ENCODE data around the gene IPCEF1. TPM values are rescaled to one million over a fixed set of nuclear protein-coding genes. Genes with fewer than 3 reads are reported as not detected.

Gene IPCEF1
- total and polyA plus RNA-seq, 2 of the 8 experiments (the other 6 are each of a cell fraction or from before 2014, with no cell fraction given): 0.41 to 0.78 TPM

GRCh38 chr6:154156135-154156896 lies 200.3 kb downstream of the IPCEF1 start:
- no peak overlapping the region for H2BK120ac ChIP-seq (replicated peaks; ENCODE audit: low read depth, low read length)
- H3K4ac ChIP-seq (replicated peaks; ENCODE audit: insufficient read length, low read depth, low read length): no peak overlapping the region
- no peaks in the 10 kb centered on the region for H3K4me1 ChIP-seq (replicated peaks in 1 of 4; ENCODE audit: control insufficient read depth in 3 of 4, insufficient read depth in 4 of 4, low read length in 3 of 4)
- no peak overlapping the region for H3K4me2 ChIP-seq (ENCODE audit: insufficient read depth in 1 of 2, low read depth in 2 of 2, low read length in 2 of 2)
- 87% methylated on average over 11 of the region's 11 CpGs; no CpG with 5 or more reads in 1 of the 2 experiments for WGBS, 2 experiments (ENCODE audit: extremely low coverage in 1 of 2, insufficient coverage in 1 of 2, insufficient read length in 1 of 2, insufficient replicate concordance in 2 of 2, low coverage in 1 of 2, low lambda C conversion rate in 2 of 2, missing lambda C conversion rate in 1 of 2)
- TF ChIP-seq CTCF (IDR thresholded peaks at IDR 0.05; ENCODE audit: control extremely low read depth in 1 of 3, insufficient read depth in 1 of 3, low read depth in 1 of 3, low read length in 3 of 3) (peak; percentile 75 to 94 (median 77)), GABPA (IDR thresholded peaks at IDR 0.05; ENCODE audit: borderline replicate concordance, insufficient read depth, low read length) (no peak), CREB1 (IDR thresholded peaks at IDR 0.05) (no peak), RAD21 (IDR thresholded peaks at IDR 0.05 in 1 of 2, conservative IDR thresholded peaks at IDR 0.05 in 1 of 2; ENCODE audit: low read depth in 2 of 2, low read length in 2 of 2) (peak; percentile 84 to 86), CEBPB (IDR thresholded peaks at IDR 0.05; ENCODE audit: low read depth, low read length) (no peak), USF2 (IDR thresholded peaks at IDR 0.05; ENCODE audit: low read length) (no peak)
- no peak overlapping the region for H2AFZ ChIP-seq (ENCODE audit: low read length)
- H3K79me1 ChIP-seq (ENCODE audit: low read depth, low read length): no peaks in the 10 kb centered on the region
- H3K18ac ChIP-seq (ENCODE audit: extremely low read depth, low read length): no peak overlapping the region
- no peaks in the 10 kb centered on the region for H3K79me2 ChIP-seq (ENCODE audit: control insufficient read depth in 1 of 2, insufficient read depth in 2 of 2, low read length in 2 of 2)
- H3K27ac ChIP-seq (ENCODE audit: low read depth, low read length): no peak overlapping the region
- DNase-seq (ENCODE audit: low read depth in 1 of 2, low spot score in 2 of 2) (peak in 1 of 2 experiments; percentile 48), FAIRE-seq (no peak)
- no peaks in the 10 kb centered on the region for H3K36me3 ChIP-seq (ENCODE audit: control insufficient read depth in 2 of 4, insufficient read depth in 4 of 4, low read length in 3 of 4)
- H2BK12ac ChIP-seq (ENCODE audit: low read depth, low read length): no peak overlapping the region
- H4K20me1 ChIP-seq (replicated peaks in 1 of 2; ENCODE audit: control insufficient read depth in 1 of 2, insufficient read depth in 2 of 2, low read length in 2 of 2): no peaks in the 10 kb centered on the region
- H3K56ac ChIP-seq (replicated peaks; ENCODE audit: insufficient read length, low read depth, low read length): no peak overlapping the region
- H2BK20ac ChIP-seq (ENCODE audit: low read length): no peak overlapping the region
- ChIA-PET CTCF (ENCODE audit: partially characterized antibody) (interaction anchor here (1.4 to 5.2 kb wide), 5 partner anchors 10 to 290 kb away, joined by 3 to 30 read pairs (median 4); no protein-coding TSS in a partner anchor), POLR2A (ENCODE audit: partially characterized antibody) (no interaction called here)
- H4K8ac ChIP-seq (ENCODE audit: extremely low read depth, insufficient read depth, low read length): no peak overlapping the region
- H2BK15ac ChIP-seq (ENCODE audit: low read length): no peak overlapping the region
- H3K23ac ChIP-seq (ENCODE audit: insufficient read length): no peak overlapping the region
- H3K9me3 ChIP-seq (ENCODE audit: insufficient read depth in 2 of 2, low read depth in 1 of 2, low read length in 1 of 2): peaks cover 9 to 12% of the 10 kb centered on the region in 2 experiments
- no peak overlapping the region for H2AK5ac ChIP-seq (ENCODE audit: low read depth, low read length)
- H4K5ac ChIP-seq (ENCODE audit: insufficient read length, low read depth, low read length): no peak overlapping the region
- H4K91ac ChIP-seq (replicated peaks; ENCODE audit: insufficient read length, low read length): no peak overlapping the region
- no peak overlapping the region for H3K9ac ChIP-seq (replicated peaks in 1 of 4; ENCODE audit: extremely low read depth in 1 of 4, low read depth in 3 of 4, low read length in 3 of 4)
- no peak overlapping the region for H3K14ac ChIP-seq (ENCODE audit: insufficient read length)
- H3K4me3 ChIP-seq (ENCODE audit: extremely low read depth in 1 of 4, insufficient read depth in 2 of 4, low read depth in 3 of 4, low read length in 4 of 4): no peak overlapping the region
- no peaks in the 10 kb centered on the region for H3K23me2 ChIP-seq (ENCODE audit: low read depth, low read length)
- H3K27me3 ChIP-seq (replicated peaks in 1 of 4; ENCODE audit: control insufficient read depth in 3 of 4, extremely low read depth in 1 of 4, insufficient read depth in 3 of 4, low read length in 3 of 4): no peaks in the 10 kb centered on the region
- no peak overlapping the region for H2BK5ac ChIP-seq (ENCODE audit: low read depth, low read length)
